CD14-positive monocyte (primary cell): Measurements from ENCODE around the gene ORMDL2. TPM values are rescaled to one million over a fixed set of nuclear protein-coding genes. Genes with fewer than 3 reads are reported as not detected.

Experiments
- DNase-seq, 3 donors: peaks; one replicate each; pipeline ENCODE4 v3.0.0-alpha.2; 2011 to 2022
- H2AFZ ChIP-seq: 2 replicates; pipeline ENCODE4 v1.6.0; 2012; ENCODE audit warnings: mild to moderate bottlenecking, low read depth, low read length, inconsistent platforms; ENCODE audit not compliant: insufficient read depth, poor library complexity, severe bottlenecking
- H3K27ac ChIP-seq, 2 donors: 1 replicate in 1 of 2; 2 replicates in 1 of 2; pipeline ENCODE4 v1.5.1; 2012 to 2013; ENCODE audit warnings: low read length in 2 of 2, control low read depth in 1 of 2, inconsistent platforms in 1 of 2, low read depth in 1 of 2, mild to moderate bottlenecking in 1 of 2
- H3K27me3 ChIP-seq, 2 donors: one replicate each; pipeline versions ENCODE4 v1.6.0 to v1.6.1; 2011 to 2013; ENCODE audit warnings: low read length in 2 of 2; ENCODE audit not compliant: control insufficient read depth in 2 of 2, insufficient read depth in 2 of 2
- H3K36me3 ChIP-seq, 2 donors: replicated peaks in 1 of 2; 1 replicate in 1 of 2; 2 replicates in 1 of 2; pipeline versions ENCODE4 v1.5.1 to v1.6.1; 2012 to 2013; ENCODE audit warnings: low read length in 2 of 2, control low read depth in 1 of 2, inconsistent platforms in 1 of 2, mild to moderate bottlenecking in 1 of 2; ENCODE audit not compliant: insufficient read depth in 2 of 2, control insufficient read depth in 1 of 2
- H3K4me1 ChIP-seq, 2 donors: 1 replicate in 1 of 2; 2 replicates in 1 of 2; pipeline versions ENCODE4 v1.5.1 to v1.6.1; 2012 to 2013; ENCODE audit warnings: low read length in 2 of 2, control low read depth in 1 of 2, inconsistent platforms in 1 of 2, mild to moderate bottlenecking in 1 of 2, moderate library complexity in 1 of 2; ENCODE audit not compliant: insufficient read depth in 2 of 2, control insufficient read depth in 1 of 2
- H3K4me2 ChIP-seq: replicated peaks from 2 replicates; pipeline ENCODE3; 2012; ENCODE audit warnings: low read length, moderate library complexity, mild to moderate bottlenecking; ENCODE audit not compliant: poor library complexity, severe bottlenecking; ENCODE audit errors: extremely low read depth
- H3K4me3 ChIP-seq, 3 experiments: fragments of 200-600 bp in 1 of 3; sonication (generic) in 1 of 3; replicated peaks in 1 of 3; 1 replicate in 2 of 3; 2 replicates in 1 of 3; pipeline ENCODE4 v1.5.1; 2011 to 2013; ENCODE audit warnings: low read length in 3 of 3, mild to moderate bottlenecking in 3 of 3, control low read depth in 2 of 3, low read depth in 2 of 3, inconsistent platforms in 1 of 3, moderate library complexity in 1 of 3
- H3K79me2 ChIP-seq: 2 replicates; pipeline ENCODE4 v1.6.0; 2012; ENCODE audit warnings: mild to moderate bottlenecking, control low read depth, inconsistent platforms, low read length, moderate library complexity; ENCODE audit not compliant: insufficient read depth
- H3K9ac ChIP-seq: 2 replicates; pipeline ENCODE4 v1.6.0; 2017; ENCODE audit warnings: low read length, mild to moderate bottlenecking; ENCODE audit not compliant: insufficient read depth, poor library complexity, severe bottlenecking
- H3K9me3 ChIP-seq, 2 donors: replicated peaks in 1 of 2; 1 replicate in 1 of 2; 2 replicates in 1 of 2; pipeline versions ENCODE4 v1.5.1 to v1.6.1; 2012 to 2013; ENCODE audit warnings: low read length in 2 of 2, control low read depth in 1 of 2; ENCODE audit not compliant: control insufficient read depth in 1 of 2, insufficient read depth in 1 of 2
- H4K20me1 ChIP-seq: 2 replicates; pipeline ENCODE4 v1.6.0; 2012; ENCODE audit warnings: mild to moderate bottlenecking, low read length, control low read depth, moderate library complexity; ENCODE audit not compliant: insufficient read depth
- H3K27ac Mint-ChIP-seq, 7 donors: one replicate each; pipeline ENCODE4 v1.8.0; 2020; ENCODE audit warnings: mild to moderate bottlenecking in 7 of 7, mixed read lengths in 7 of 7, moderate library complexity in 6 of 7, inconsistent platforms in 2 of 7
- H3K27me3 Mint-ChIP-seq, 3 donors: one replicate each; pipeline ENCODE4 v1.8.0; 2021 to 2022; ENCODE audit warnings: low read depth in 3 of 3, mild to moderate bottlenecking in 3 of 3, mixed read lengths in 3 of 3, moderate library complexity in 3 of 3, inconsistent platforms in 1 of 3
- H3K36me3 Mint-ChIP-seq, 2 donors: one replicate each; pipeline ENCODE4 v1.8.0; 2020; ENCODE audit warnings: mixed read lengths in 2 of 2, inconsistent platforms in 1 of 2, mild to moderate bottlenecking in 1 of 2
- H3K4me1 Mint-ChIP-seq: one replicate; pipeline ENCODE4 v1.8.0; 2020; ENCODE audit warnings: mild to moderate bottlenecking, mixed read lengths
- H3K4me3 Mint-ChIP-seq, 2 donors: one replicate each; pipeline ENCODE4 v1.8.0; 2020; ENCODE audit warnings: mild to moderate bottlenecking in 2 of 2, mixed read lengths in 2 of 2, moderate library complexity in 1 of 2
- H3K9me3 Mint-ChIP-seq, 7 donors: one replicate each; pipeline ENCODE4 v1.8.0; 2020 to 2022; ENCODE audit warnings: mixed read lengths in 7 of 7, mild to moderate bottlenecking in 6 of 7, moderate library complexity in 6 of 7, inconsistent platforms in 2 of 7
- CTCF ChIP-seq: fragments of 200-600 bp; IDR thresholded peaks from one replicate; pipeline ENCODE4 v1.8.0; 2022; ENCODE audit warnings: antibody characterized with exemption, mild to moderate bottlenecking
- WGBS: methylation state at CpG from one replicate; pipeline ENCODE4 v1.1.5; 2013; ENCODE audit warnings: missing lambda C conversion rate; ENCODE audit not compliant: insufficient coverage; 5-methylcytosine and 5-hydroxymethylcytosine counted together
- intact Hi-C, 2 donors: fragments of 100-400 bp; cut with micrococcal nuclease; formaldehyde crosslinking; loops; one replicate each; pipeline versions ENCODE4 v1.15.0 to v1.15.1; 2023
- polyA plus RNA-seq, 3 donors: library from polyadenylated mRNA; depleted of rRNA in 1 of 3; unstranded in 2 of 3; stranded (reverse) in 1 of 3; fragments of 300-500 nt in 2 of 3; fragments of >200 nt in 1 of 3; fragmentation: Illumina TruSeq in 2 of 3; gene quantifications; 1 replicate in 2 of 3; 2 replicates in 1 of 3; pipeline ENCODE4 v1.2.3, GENCODE V29; 2012 to 2021

The ORMDL2 gene
- polyA plus RNA-seq, 3 donors: 15.5 to 140 (median 137) TPM

GRCh38 chr12:55820679-55821078, 2.8 kb downstream of the ORMDL2 start:
- H3K27me3 Mint-ChIP-seq: no peaks in the 10 kb centered on the region
- H4K20me1 ChIP-seq: peaks cover 9% of the 10 kb centered on the region
- DNase-seq: no peak
- no peak overlapping the region for H3K27ac Mint-ChIP-seq
- H2AFZ ChIP-seq: no peak overlapping the region
- H3K9me3 ChIP-seq: no peaks in the 10 kb centered on the region
- no peak overlapping the region for H3K4me3 ChIP-seq
- peaks cover 22% of the 10 kb centered on the region for H3K4me1 Mint-ChIP-seq
- no peak overlapping the region for H3K9ac ChIP-seq
- H3K4me1 ChIP-seq: peaks cover 19 to 30% of the 10 kb centered on the region in 2 donors
- no peak overlapping the region for H3K4me2 ChIP-seq
- no peak overlapping the region for H3K4me3 Mint-ChIP-seq
- H3K36me3 ChIP-seq: peaks cover 45 to 56% of the 10 kb centered on the region in 2 donors
- peaks cover 45 to 48% of the 10 kb centered on the region in 2 donors for H3K36me3 Mint-ChIP-seq
- TF ChIP-seq CTCF: no peak
- intact Hi-C loops: loop anchor here in 1 of 2 donors (10.0 kb wide), 1 partner anchor 294 kb away; the partner anchor contains the start of genes RPL41 and ZC3H10
- H3K27me3 ChIP-seq: no peaks in the 10 kb centered on the region
- WGBS: no CpG with 5 or more reads among the region's 1 CpG
- H3K27ac ChIP-seq: no peak overlapping the region
- H3K79me2 ChIP-seq: peaks cover 62% of the 10 kb centered on the region
- H3K9me3 Mint-ChIP-seq: no peaks in the 10 kb centered on the region

GRCh38 chr12:55822228-55822627, 4.4 kb downstream of the ORMDL2 start:
- no peak overlapping the region for H3K4me3 Mint-ChIP-seq
- H3K9me3 ChIP-seq: no peaks in the 10 kb centered on the region
- intact Hi-C loops: loop anchor here in 1 of 2 donors (10.0 kb wide), 1 partner anchor 293 kb away; the partner anchor contains the start of genes RPL41 and ZC3H10
- no peak for DNase-seq
- no peak for TF ChIP-seq CTCF
- peaks cover 31% of the 10 kb centered on the region for H3K4me1 Mint-ChIP-seq
- H3K27ac ChIP-seq: no peak overlapping the region
- H3K27ac Mint-ChIP-seq: peak overlapping the region in 4 of 7 donors; percentile 1 to 60 (median 45)
- H3K36me3 Mint-ChIP-seq: peaks cover 45 to 50% of the 10 kb centered on the region in 2 donors
- WGBS: no CpG with 5 or more reads among the region's 6 CpGs
- H3K36me3 ChIP-seq: peaks cover 45 to 54% of the 10 kb centered on the region in 2 donors
- peaks cover 7% of the 10 kb centered on the region for H4K20me1 ChIP-seq
- H2AFZ ChIP-seq: no peak overlapping the region
- no peaks in the 10 kb centered on the region for H3K27me3 ChIP-seq
- H3K9ac ChIP-seq: no peak overlapping the region
- H3K27me3 Mint-ChIP-seq: no peaks in the 10 kb centered on the region
- H3K4me1 ChIP-seq: peaks cover 23 to 30% of the 10 kb centered on the region in 2 donors
- no peak overlapping the region for H3K4me2 ChIP-seq
- H3K79me2 ChIP-seq: peaks cover 61% of the 10 kb centered on the region
- H3K9me3 Mint-ChIP-seq: no peaks in the 10 kb centered on the region
- H3K4me3 ChIP-seq: no peak overlapping the region
